Duodenal mucosa (tissue), 2 donors: ENCODE measurements around the gene OIP5.
A peak's percentile ranks its signal among the peaks of the same experiment; 100 is the strongest.

Experiments
- H3K27ac ChIP-seq: one replicate; pipeline ENCODE4 v1.7.0; 2013; ENCODE audit warnings: low read depth, low read length
- H3K27me3 ChIP-seq, 2 donors: one replicate each; pipeline ENCODE4 v1.7.0; 2013; ENCODE audit warnings: low read length in 2 of 2, control low read depth in 1 of 2; ENCODE audit not compliant: insufficient read depth in 2 of 2, control insufficient read depth in 1 of 2
- H3K36me3 ChIP-seq, 2 donors: one replicate each; pipeline ENCODE4 v1.7.0; 2013; ENCODE audit warnings: low read length in 2 of 2, control low read depth in 1 of 2; ENCODE audit not compliant: insufficient read depth in 2 of 2, control insufficient read depth in 1 of 2
- H3K4me1 ChIP-seq, 2 donors: one replicate each; pipeline ENCODE4 v1.7.0; 2013; ENCODE audit warnings: low read length in 2 of 2, control low read depth in 1 of 2; ENCODE audit not compliant: insufficient read depth in 2 of 2, control insufficient read depth in 1 of 2
- H3K4me3 ChIP-seq, 2 donors: one replicate each; pipeline ENCODE4 v1.7.0; 2013; ENCODE audit warnings: low read length in 2 of 2, low read depth in 1 of 2
- H3K9ac ChIP-seq, 2 donors: one replicate each; pipeline ENCODE4 v1.7.0; 2013; ENCODE audit warnings: low read length in 2 of 2, low read depth in 1 of 2
- H3K9me3 ChIP-seq, 2 donors: one replicate each; pipeline ENCODE4 v1.7.0; 2013; ENCODE audit warnings: low read length in 2 of 2, control low read depth in 1 of 2; ENCODE audit not compliant: control insufficient read depth in 1 of 2

Gene OIP5

GRCh38 chr15:41332194-41333025, at the start of gene OIP5, which contains the start of gene NUSAP1:
OIP5 (minus strand) TSS chr15:41332591; CDS start chr15:41332561, 30 bp downstream.
NUSAP1 (plus strand) TSS chr15:41332881; CDS start chr15:41332958, 77 bp downstream.
- H3K27ac ChIP-seq, result peak within 1 kb of the TSS; percentile 63
- peak within 1 kb of the TSS; percentile 93 to 98 for H3K4me3 ChIP-seq
- no peaks in the 10 kb centered on the region for H3K9me3 ChIP-seq
- H3K36me3 ChIP-seq, result no peaks in the 10 kb centered on the region
- no peaks in the 10 kb centered on the region for H3K27me3 ChIP-seq
- H3K4me1 ChIP-seq, result peaks cover 18 to 23% of the 10 kb centered on the region in 2 donors
- H3K9ac ChIP-seq, result peak within 1 kb of the TSS; percentile 81 to 90

GRCh38 chr15:41377978-41378377, 45.6 kb upstream of the OIP5 start:
- no peaks in the 10 kb centered on the region for H3K9me3 ChIP-seq
- H3K4me3 ChIP-seq, result no peak overlapping the region
- H3K36me3 ChIP-seq, result peaks cover 0 to 22% of the 10 kb centered on the region in 2 donors
- no peaks in the 10 kb centered on the region for H3K4me1 ChIP-seq
- no peaks in the 10 kb centered on the region for H3K27me3 ChIP-seq
- no peak overlapping the region for H3K27ac ChIP-seq
- no peak overlapping the region for H3K9ac ChIP-seq

- no peak overlapping the region for H3K27ac ChIP-seq
- H3K27me3 ChIP-seq, result no peaks in the 10 kb centered on the region
- H3K4me1 ChIP-seq, result no peaks in the 10 kb centered on the region
- H3K9ac ChIP-seq, result no peak overlapping the region
- H3K36me3 ChIP-seq, result peaks cover 6 to 29% of the 10 kb centered on the region in 2 donors
- H3K4me3 ChIP-seq, result no peak overlapping the region
- H3K9me3 ChIP-seq, result no peaks in the 10 kb centered on the region
These were observed 35.0 kb upstream of the OIP5 start for GRCh38 chr15:41367418-41367817.

DNA sequence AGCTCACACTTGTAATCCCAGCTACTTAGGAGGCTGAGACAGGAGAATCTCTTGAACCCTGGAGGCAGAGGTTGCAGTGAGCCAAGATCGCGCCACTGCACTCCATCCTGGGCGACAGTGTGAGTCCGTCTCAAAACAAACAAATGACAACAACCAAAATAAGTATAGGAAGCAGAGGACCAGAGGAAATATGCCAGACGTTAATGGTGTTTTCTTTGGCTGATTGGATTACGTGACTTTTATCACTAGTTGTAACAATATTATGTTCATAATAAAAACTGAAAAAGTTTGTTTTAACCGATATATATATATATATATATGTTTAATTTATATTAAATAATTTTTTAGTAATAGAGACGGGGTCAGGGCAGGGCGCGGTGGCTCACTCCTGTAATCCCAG, 22.0 kb upstream of the OIP5 start:
- Histone ChIP-seq H3K27me3 (no peaks in the 10 kb centered on the region), H3K9ac (no peak overlapping the region), H3K4me1 (no peaks in the 10 kb centered on the region), H3K9me3 (no peaks in the 10 kb centered on the region), H3K4me3 (no peak overlapping the region), H3K27ac (no peak overlapping the region), H3K36me3 (peaks cover 5 to 28% of the 10 kb centered on the region in 2 donors)

DNA sequence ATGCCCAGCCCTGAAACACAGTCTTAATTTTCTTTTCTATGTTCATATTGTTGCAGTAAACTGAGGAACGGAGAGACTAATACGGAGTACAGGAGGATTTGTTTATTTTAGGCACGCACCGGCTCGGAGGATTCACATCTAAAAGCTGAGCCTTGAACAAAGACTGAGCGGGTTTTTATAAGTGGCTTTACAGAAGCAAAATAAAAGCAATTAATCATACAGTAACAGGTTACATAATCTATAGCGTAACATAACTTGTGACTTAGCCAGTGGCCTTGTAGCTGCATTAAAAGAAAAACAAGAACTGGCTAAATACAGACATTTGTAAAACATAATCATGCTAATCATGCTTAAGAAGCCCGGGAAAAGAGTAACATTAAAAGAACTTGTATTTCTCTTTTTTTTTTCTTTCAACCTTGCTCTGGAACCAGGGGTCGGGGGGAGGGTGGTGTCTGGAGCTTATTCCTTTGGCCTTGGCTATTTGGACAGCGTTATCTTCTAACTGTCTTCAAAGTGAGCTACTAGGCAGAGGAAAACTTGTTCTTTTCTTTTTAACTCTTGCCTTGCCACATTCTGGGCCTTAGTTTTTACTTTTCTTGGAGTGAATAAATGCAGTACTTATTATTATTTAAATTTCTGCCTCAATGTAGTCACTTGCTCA, 17.8 kb upstream of the OIP5 start:
- Histone ChIP-seq H3K4me3 (no peak overlapping the region), H3K4me1 (no peaks in the 10 kb centered on the region), H3K9me3 (no peaks in the 10 kb centered on the region), H3K9ac (no peak overlapping the region), H3K36me3 (peaks cover 0 to 16% of the 10 kb centered on the region in 2 donors), H3K27me3 (no peaks in the 10 kb centered on the region), H3K27ac (no peak overlapping the region)

GRCh38 chr15:41347236-41347635, 14.8 kb upstream of the OIP5 start:
- no peak overlapping the region for H3K27ac ChIP-seq

GRCh38 chr15:41341519-41341918, 9.1 kb upstream of the OIP5 start:
- H3K9me3 ChIP-seq, result no peaks in the 10 kb centered on the region
- no peak overlapping the region for H3K27ac ChIP-seq
- H3K4me1 ChIP-seq, result peaks cover 0 to 3% of the 10 kb centered on the region in 2 donors
- no peak overlapping the region for H3K9ac ChIP-seq
- no peaks in the 10 kb centered on the region for H3K27me3 ChIP-seq
- peaks cover 0 to 7% of the 10 kb centered on the region in 2 donors for H3K36me3 ChIP-seq
- H3K4me3 ChIP-seq, result no peak overlapping the region

More at GRCh38 chr15:41347236-41347635, 14.8 kb upstream of the OIP5 start:
- no peak overlapping the region for H3K4me3 ChIP-seq
- no peak overlapping the region for H3K9ac ChIP-seq
- no peaks in the 10 kb centered on the region for H3K4me1 ChIP-seq
- no peaks in the 10 kb centered on the region for H3K27me3 ChIP-seq
- peaks cover 0 to 8% of the 10 kb centered on the region in 2 donors for H3K36me3 ChIP-seq
- no peaks in the 10 kb centered on the region for H3K9me3 ChIP-seq

DNA sequence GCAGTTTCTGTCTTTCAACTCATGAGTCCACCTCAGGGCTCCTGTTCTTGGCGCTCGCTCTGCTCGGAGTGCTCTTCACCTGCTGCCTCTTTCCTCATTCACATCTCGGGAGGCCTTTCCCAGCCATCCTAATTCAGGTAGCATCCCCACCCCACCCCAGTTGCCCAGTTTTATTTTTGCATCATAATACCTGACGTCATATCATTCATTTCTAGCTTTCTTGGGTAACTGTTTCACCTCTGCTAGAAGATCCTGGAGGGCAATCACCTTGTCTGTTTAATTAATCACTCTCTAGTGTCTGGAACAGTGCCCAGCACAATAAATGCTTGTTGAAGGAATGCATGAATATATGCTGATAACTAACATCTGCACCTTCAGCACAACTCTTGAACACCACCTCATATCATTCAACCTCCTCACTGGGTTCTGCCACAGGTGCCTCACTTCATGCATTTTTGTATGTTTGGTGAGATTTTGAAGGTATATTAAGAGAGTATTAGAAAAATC, 7.9 kb upstream of the OIP5 start:
- peaks cover 0 to 3% of the 10 kb centered on the region in 2 donors for H3K4me1 ChIP-seq
- no peaks in the 10 kb centered on the region for H3K27me3 ChIP-seq
- no peak overlapping the region for H3K27ac ChIP-seq
- no peak overlapping the region for H3K4me3 ChIP-seq
- peaks cover 0 to 7% of the 10 kb centered on the region in 2 donors for H3K36me3 ChIP-seq
- no peak overlapping the region for H3K9ac ChIP-seq
- H3K9me3 ChIP-seq, result no peaks in the 10 kb centered on the region

- Histone ChIP-seq H3K9ac (no peak overlapping the region), H3K9me3 (no peaks in the 10 kb centered on the region), H3K27ac (no peak overlapping the region), H3K4me3 (no peak overlapping the region), H3K36me3 (peaks cover 0 to 7% of the 10 kb centered on the region in 2 donors), H3K27me3 (no peaks in the 10 kb centered on the region), H3K4me1 (peaks cover 5 to 13% of the 10 kb centered on the region in 2 donors)
These were observed 5.5 kb upstream of the OIP5 start for GRCh38 chr15:41337631-41338522.
